ENCODE data around the gene UBR1.

Gene UBR1

DNA sequence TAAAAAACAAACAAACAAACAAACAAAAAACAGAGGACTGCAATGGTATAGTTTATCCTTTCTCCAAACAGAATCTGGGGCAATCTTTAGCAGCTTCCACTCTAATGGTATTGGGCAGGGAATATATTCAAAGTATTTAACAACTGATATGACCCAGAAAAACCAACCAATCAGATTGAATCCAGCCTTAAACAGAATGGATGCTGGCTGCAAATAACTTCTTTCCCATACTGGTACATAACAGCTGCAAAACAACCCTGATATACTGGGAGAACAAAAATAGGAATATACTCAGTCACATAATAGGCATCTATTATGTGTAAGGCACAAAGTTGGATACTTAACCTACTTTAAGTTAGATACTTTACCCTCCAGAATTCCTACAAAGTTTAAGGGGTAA, 49.1 kb downstream of the UBR1 start:
- H3K36me3 ChIP-seq (ENCODE audit: insufficient read depth): no peaks in the 10 kb centered on the region
- no peaks in the 10 kb centered on the region for H3K27me3 ChIP-seq (ENCODE audit: insufficient read depth, low read depth)
- H3K9ac ChIP-seq: no peak overlapping the region
- H4K20me1 ChIP-seq (ENCODE audit: insufficient read depth): no peaks in the 10 kb centered on the region
- H2AFZ ChIP-seq (ENCODE audit: low read depth): no peak overlapping the region
- H3K4me3 ChIP-seq (IDR thresholded peaks at IDR 0.05; ENCODE audit: insufficient read depth, low read depth, low read length): no peak overlapping the region
- no peaks in the 10 kb centered on the region for H3K79me2 ChIP-seq (ENCODE audit: insufficient read depth, low read depth)
- H3K27ac ChIP-seq: no peak overlapping the region
- TF ChIP-seq, protein P1, sequence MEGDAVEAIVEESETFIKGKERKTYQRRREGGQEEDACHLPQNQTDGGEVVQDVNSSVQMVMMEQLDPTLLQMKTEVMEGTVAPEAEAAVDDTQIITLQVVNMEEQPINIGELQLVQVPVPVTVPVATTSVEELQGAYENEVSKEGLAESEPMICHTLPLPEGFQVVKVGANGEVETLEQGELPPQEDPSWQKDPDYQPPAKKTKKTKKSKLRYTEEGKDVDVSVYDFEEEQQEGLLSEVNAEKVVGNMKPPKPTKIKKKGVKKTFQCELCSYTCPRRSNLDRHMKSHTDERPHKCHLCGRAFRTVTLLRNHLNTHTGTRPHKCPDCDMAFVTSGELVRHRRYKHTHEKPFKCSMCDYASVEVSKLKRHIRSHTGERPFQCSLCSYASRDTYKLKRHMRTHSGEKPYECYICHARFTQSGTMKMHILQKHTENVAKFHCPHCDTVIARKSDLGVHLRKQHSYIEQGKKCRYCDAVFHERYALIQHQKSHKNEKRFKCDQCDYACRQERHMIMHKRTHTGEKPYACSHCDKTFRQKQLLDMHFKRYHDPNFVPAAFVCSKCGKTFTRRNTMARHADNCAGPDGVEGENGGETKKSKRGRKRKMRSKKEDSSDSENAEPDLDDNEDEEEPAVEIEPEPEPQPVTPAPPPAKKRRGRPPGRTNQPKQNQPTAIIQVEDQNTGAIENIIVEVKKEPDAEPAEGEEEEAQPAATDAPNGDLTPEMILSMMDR (conservative IDR thresholded peaks at IDR 0.05; ENCODE audit: low read depth, low read length): no peak
- no peak overlapping the region for H3K4me2 ChIP-seq
- no peaks in the 10 kb centered on the region for H3K4me1 ChIP-seq (ENCODE audit: low read depth, poor library complexity, severe bottlenecking)

DNA sequence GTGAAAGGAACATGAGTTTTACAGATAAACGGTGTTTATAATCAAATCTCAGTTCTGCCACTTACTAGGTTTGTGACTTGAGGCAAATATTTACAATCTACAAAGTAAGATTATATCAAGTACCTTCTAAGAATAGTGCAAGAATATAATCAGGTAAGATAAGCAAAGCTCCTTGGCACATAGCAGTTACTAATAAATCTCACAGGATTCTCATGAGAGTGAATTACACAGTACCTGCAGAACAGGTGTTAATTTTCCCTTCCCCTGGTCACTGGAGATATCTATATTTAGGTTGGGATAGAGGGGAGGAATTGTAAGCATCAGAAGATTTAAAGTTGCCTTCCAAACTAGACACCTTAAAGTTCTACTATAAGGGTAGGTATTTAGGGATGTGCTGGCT, 53.0 kb downstream of the UBR1 start:
- TF ChIP-seq, protein P1 (conservative IDR thresholded peaks at IDR 0.05; ENCODE audit: low read depth, low read length): no peak
- no peaks in the 10 kb centered on the region for H3K36me3 ChIP-seq (ENCODE audit: insufficient read depth)

DNA sequence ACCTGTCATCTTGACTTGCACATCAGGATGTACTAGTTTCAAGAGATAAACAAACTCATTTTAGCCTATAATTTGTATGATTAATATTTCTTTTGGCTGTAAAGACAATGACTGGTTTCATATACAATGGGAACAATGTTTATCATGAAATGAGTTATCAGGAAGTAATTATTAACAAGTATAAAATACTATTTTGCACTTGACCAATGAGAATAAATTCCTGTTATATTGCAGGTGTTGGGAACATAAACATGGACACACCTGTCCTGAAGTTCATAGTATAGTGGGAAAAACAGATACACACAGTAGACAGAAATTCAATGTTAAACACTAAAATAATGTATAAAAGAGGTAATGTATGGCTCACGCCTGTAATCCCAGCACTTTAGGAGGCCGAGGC, 56.9 kb downstream of the UBR1 start:
- TF ChIP-seq, protein P1 (conservative IDR thresholded peaks at IDR 0.05; ENCODE audit: low read depth, low read length): no peak
- H3K9ac ChIP-seq: no peak overlapping the region
- no peak overlapping the region for H3K4me2 ChIP-seq
- H2AFZ ChIP-seq (ENCODE audit: low read depth): no peak overlapping the region
- no peaks in the 10 kb centered on the region for H3K79me2 ChIP-seq (ENCODE audit: insufficient read depth, low read depth)
- H3K4me3 ChIP-seq (IDR thresholded peaks at IDR 0.05; ENCODE audit: insufficient read depth, low read depth, low read length): no peak overlapping the region
- H3K27me3 ChIP-seq (ENCODE audit: insufficient read depth, low read depth): no peaks in the 10 kb centered on the region
- H3K4me1 ChIP-seq (ENCODE audit: low read depth, poor library complexity, severe bottlenecking): no peaks in the 10 kb centered on the region
- no peaks in the 10 kb centered on the region for H4K20me1 ChIP-seq (ENCODE audit: insufficient read depth)
- H3K27ac ChIP-seq: no peak overlapping the region
- no peaks in the 10 kb centered on the region for H3K36me3 ChIP-seq (ENCODE audit: insufficient read depth)

More for the DNA sequence above, 53.0 kb downstream of the UBR1 start:
- no peaks in the 10 kb centered on the region for H3K4me1 ChIP-seq (ENCODE audit: low read depth, poor library complexity, severe bottlenecking)
- no peak overlapping the region for H3K4me3 ChIP-seq (IDR thresholded peaks at IDR 0.05; ENCODE audit: insufficient read depth, low read depth, low read length)
- H3K27ac ChIP-seq: no peak overlapping the region
- H3K9ac ChIP-seq: no peak overlapping the region
- no peak overlapping the region for H3K4me2 ChIP-seq
- no peaks in the 10 kb centered on the region for H3K79me2 ChIP-seq (ENCODE audit: insufficient read depth, low read depth)
- no peaks in the 10 kb centered on the region for H3K27me3 ChIP-seq (ENCODE audit: insufficient read depth, low read depth)
- no peak overlapping the region for H2AFZ ChIP-seq (ENCODE audit: low read depth)
- H4K20me1 ChIP-seq (ENCODE audit: insufficient read depth): no peaks in the 10 kb centered on the region

DNA sequence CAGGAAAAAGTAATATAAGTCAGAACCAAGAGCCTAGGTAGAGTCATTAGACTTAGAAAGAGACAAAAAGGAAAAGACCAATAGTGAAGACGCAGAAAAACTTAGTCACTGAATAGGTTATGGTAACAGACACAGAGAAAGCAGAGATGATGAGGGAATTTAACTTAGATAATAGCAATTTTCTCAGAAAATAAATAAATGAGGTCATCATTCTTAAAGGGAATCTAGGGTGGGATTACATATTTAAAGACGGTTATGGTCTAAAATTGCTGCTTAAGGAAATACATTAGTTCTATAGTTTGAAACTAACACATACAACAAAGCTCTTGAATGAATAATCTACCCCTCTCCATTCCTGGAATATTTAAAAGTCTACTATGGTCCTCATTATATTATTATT, 59.4 kb downstream of the UBR1 start:
- H3K79me2 ChIP-seq (ENCODE audit: insufficient read depth, low read depth): no peaks in the 10 kb centered on the region
- H4K20me1 ChIP-seq (ENCODE audit: insufficient read depth): no peaks in the 10 kb centered on the region
- H3K27me3 ChIP-seq (ENCODE audit: insufficient read depth, low read depth): no peaks in the 10 kb centered on the region
- no peaks in the 10 kb centered on the region for H3K36me3 ChIP-seq (ENCODE audit: insufficient read depth)
- no peak overlapping the region for H3K4me3 ChIP-seq (IDR thresholded peaks at IDR 0.05; ENCODE audit: insufficient read depth, low read depth, low read length)
- peaks cover 6% of the 10 kb centered on the region for H3K4me1 ChIP-seq (ENCODE audit: low read depth, poor library complexity, severe bottlenecking)
- H3K27ac ChIP-seq: no peak overlapping the region
- TF ChIP-seq, protein P1 (conservative IDR thresholded peaks at IDR 0.05; ENCODE audit: low read depth, low read length): no peak
- no peak overlapping the region for H2AFZ ChIP-seq (ENCODE audit: low read depth)
- H3K4me2 ChIP-seq: no peak overlapping the region
- H3K9ac ChIP-seq: no peak overlapping the region

Measured in KMS-11 (cell line).